T-helper 1 cell treated with Interleukin-12 subunit alpha and Interleukin-12 subunit beta and Interleukin-4 antibody, amounts not matched to agents 30 ng/mL and 1 ng/mL, for 36 hours (primary cell): ENCODE measurements around the gene HTR1E. TPM values are rescaled to one million over a fixed set of nuclear protein-coding genes. Genes with fewer than 3 reads are reported as not detected.
"Not testable (repeated sequence)": the region's sequence is repeated elsewhere in the genome, so short reads cannot be mapped to it uniquely, and the experiment has no call there.

Source experiments
- intact Hi-C: fragments of 100-400 bp; cut with micrococcal nuclease; formaldehyde crosslinking; loops from one replicate; pipeline ENCODE4 v1.15.1; 2024
- total RNA-seq: library from RNA; stranded (reverse); gene quantifications from 2 replicates; pipeline ENCODE4 v1.2.3, GENCODE V29; 2022

Gene HTR1E
- total RNA-seq, 1 donor from 2014 or later, result not detected

DNA sequence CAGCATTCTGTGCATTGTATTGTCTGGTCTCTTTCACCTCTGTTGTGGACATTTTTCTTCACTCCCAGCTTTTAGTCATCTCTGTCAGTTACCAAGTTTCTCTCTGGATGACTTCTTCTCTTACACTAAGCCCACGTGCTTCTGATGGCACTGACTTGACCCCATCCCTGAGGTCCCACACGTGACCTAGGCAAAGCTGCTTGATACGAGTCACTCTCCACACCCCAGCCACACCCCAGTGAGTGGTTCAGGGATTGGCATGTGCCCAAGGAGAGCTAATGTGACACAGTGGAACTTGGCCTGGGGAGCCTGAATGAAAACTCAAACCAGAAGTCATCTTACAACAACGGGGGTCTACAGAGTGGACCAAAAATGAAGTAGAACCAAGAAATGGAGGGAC is 32.2 kb downstream of the HTR1E start:
- intact Hi-C loops, result no loop called here

DNA sequence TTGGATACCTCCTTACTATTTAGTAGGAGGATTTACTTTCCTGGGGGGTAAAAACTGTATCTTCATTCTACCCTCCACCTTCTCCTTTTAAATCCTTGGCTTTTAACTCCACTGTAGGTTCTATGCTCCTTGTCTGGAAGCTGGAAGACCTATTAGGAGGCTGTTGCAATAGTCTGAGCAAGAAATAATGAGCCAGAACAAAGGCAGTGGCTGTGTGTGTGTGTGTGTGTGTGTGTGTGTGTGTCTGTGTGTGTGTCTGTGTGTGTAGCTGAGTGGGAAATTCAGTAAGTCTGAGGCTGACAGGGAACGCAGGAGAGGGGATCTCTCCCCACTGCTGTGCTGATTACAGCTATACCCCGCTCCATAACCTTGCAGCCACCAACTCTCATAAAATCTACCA is 35.8 kb downstream of the HTR1E start:
- intact Hi-C loops, result no loop called here

DNA sequence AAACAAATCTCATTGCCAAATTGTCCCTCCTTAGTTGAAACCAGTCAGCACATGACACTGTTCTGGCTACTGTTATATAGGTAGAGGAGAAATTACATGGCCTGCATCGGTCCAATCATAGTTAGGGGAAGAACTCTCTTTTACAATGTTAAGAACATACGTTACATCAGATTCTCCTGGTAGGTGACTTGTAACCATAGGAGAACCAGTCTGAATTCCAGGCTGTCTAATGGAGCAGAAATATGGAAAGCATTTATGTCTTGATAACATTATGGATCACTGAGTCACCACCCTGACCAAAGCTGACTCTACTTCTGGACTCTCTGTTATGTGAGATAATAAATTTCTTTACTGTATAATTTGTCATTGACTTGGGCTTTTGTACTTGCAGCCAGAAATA is 40.9 kb downstream of the HTR1E start:
- intact Hi-C loops, result no loop called here

DNA sequence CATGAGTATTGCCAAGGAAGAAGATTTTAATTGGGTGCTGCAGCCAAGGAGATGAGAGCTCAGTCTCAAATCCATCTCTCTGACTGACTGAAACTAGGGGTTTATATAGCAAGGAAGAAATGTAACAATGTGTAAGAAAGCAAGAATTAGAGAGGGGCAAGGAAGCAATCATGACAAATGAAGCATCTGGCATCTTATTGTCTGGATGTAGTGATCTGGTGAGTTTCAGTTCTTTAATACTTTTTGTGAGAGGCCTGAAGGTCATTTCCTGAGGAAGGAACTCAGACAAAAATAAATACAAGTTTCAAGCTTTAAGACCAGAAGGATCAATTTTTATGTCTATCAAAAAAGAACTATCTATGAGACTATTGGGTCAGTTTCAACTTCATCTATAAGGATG is 64.2 kb downstream of the HTR1E start:
- intact Hi-C loops, result no loop called here

DNA sequence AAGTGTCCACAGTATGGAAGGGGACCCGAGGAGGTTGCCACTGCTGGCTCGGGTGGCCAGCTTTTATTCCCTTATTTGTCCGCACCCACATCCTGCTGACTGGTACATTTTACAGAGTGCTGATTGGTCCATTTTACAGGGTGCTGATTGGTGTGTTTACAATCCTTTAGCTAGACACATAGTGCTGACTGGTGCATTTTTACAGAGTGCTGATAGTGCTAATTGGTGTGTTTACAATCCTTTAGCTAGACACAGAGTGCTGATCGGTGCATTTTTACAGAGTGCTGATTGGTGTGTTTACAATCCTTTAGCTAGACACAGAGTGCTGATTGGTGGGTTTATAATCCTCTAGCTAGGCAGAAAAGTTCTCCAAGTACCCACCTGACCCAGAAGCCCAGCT is 65.1 kb downstream of the HTR1E start:
- intact Hi-C loops, result not testable (repeated sequence)

DNA sequence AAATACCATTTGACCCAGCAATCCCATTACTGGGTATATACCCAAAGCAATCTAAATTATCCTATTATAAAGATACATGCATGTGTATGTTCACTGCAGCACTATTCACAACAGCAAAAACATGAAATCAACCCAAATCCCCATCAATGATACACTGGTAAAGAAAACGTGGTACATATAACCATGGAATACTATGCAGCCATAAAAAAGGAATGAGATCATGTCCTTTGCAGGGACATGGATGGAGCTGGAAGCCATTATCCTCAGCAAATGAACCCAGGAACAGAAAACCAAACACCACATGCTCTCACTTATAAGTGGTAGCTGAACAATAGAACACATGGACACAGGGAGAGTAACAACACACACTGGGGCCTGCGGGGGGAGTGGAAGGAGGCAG is 69.2 kb downstream of the HTR1E start:
- intact Hi-C loops, result not testable (repeated sequence)

DNA sequence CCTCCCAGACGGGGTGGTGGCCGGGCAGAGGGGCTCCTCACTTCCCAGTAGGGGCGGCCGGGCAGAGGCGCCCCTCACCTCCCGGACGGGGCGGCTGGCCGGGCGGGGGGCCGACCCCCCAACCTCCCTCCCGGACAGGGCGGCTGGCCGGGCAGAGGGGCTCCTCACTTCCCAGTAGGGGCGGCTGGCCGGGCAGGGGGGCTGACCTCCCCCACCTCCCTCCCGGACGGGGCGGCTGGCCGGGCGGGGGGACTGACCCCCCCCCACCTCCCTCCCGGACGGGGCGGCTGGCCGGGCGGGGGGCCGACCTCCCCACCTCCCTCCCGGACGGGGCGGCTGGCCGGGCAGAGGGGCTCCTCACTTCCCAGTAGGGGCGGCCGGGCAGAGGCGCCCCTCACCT is 72.3 kb downstream of the HTR1E start:
- intact Hi-C loops, result not testable (repeated sequence)

DNA sequence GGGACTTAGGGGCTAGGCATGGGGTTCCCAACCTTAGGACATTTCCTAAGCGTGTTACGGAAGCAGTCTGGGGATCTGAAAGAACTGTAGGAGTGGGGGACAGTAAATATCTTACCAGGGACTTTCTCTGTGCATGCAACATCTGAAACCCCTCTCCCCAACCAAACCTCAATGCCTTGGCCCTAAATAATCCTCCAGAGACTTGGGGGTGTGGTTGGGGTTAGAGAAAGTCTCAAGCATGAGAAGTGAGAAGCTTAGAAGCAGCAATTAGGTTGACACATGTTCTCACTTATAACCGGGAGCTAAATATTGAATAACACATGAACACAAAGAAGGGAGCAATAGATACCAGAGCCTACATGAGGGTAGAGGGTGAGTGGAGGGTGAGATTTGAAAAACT is 74.7 kb downstream of the HTR1E start:
- intact Hi-C loops, result no loop called here

DNA sequence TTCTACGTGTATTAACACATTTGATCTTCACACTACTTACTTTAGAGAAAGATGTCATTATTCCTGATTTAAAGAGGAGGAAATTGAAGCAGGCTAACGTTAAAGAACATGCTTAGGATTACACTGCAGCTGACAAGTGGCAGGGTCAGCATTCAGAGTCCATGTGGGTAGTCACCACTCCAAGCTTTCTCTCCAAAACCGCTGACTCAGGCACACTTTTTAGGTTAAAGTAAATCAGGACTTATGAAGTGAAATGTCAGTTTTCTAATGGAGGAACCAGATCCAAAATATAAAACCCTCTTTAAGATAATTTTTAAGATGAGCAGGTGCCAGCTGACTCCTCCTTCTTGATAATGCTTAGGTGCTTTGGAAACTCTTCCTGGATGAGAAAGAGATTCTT is 75.4 kb downstream of the HTR1E start:
- intact Hi-C loops, result no loop called here

DNA sequence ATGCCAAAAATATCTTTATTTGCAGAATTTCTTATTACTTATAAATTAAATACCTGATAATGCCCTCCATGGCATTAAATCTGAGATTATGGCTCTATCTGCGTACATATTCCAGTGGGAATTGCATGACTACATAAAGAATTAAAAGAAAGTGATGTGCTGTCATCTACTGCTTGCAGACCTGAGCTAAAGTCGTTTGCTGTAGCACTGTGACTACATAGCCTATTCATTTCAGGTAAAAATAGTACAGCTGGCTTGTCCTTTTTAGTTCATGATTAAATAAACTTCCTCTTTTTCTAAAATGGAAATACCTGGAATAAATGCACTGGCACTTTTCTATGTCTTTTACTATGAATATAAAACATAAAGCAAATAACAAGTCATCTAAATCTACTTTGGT is 79.4 kb downstream of the HTR1E start:
- intact Hi-C loops, result no loop called here

DNA sequence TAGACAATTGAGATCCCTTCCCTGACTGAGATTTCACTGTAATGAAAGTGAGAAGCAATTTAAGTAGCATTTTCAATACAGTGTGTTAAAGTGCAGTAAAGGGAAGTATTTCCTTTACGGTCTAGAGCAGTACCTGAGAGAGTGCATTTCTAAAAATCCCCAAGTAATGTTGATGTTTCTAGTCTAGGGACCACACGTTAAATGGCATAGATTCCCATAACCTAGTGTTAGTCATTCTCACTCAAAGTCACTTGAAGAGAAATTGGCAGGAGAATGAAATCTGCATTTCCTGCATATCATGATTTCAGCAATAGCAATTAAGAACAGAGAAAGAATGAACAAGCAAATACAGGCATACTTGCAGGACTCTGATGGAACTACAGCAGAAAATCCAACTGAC is 89.7 kb downstream of the HTR1E start:
- intact Hi-C loops, result no loop called here

DNA sequence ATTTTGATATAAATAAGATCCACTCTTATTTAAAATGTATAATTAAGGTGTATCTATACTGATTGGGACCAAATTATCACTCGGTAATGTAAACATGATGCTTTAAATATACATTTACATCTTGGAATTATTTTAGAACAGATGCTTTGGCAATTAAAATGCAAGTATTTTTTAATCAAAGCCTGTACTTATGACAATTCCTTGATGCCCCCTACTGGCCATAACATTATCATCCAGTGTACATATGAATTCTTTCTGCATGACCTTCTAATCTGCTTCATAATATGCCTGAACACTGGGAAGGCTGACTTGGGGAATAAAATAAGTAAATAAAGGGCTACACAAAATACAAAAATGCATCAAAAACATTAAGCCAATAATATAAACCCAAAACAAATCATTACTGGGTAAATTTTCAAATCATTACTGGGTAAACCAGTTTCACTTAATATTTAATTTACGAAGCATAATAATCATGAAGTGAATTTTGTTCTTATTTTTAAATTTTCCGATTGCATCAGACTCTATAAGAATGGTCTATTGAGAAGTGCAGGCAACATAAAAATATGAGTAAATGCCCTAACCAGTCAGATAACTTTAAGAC is 92.5 kb downstream of the HTR1E start:
- intact Hi-C loops, result no loop called here

DNA sequence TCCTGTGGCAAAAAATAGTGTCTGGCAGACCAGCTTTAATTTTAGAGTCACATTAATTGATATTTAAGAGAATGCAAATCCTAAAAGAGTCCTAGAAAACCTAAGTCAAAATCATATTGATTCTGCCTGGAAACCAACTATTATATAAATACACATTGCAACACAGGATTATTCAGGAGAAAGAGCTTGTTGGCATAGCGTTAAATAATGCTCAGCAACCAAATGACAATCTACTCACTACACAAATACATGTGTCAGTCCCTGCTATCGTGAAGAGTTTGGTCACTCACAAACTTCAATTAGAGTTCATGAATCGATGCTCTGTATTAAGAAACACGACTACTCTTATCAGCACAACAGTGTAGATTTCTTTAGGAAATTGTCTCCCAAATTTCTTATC is 103.4 kb downstream of the HTR1E start:
- intact Hi-C loops, result no loop called here

DNA sequence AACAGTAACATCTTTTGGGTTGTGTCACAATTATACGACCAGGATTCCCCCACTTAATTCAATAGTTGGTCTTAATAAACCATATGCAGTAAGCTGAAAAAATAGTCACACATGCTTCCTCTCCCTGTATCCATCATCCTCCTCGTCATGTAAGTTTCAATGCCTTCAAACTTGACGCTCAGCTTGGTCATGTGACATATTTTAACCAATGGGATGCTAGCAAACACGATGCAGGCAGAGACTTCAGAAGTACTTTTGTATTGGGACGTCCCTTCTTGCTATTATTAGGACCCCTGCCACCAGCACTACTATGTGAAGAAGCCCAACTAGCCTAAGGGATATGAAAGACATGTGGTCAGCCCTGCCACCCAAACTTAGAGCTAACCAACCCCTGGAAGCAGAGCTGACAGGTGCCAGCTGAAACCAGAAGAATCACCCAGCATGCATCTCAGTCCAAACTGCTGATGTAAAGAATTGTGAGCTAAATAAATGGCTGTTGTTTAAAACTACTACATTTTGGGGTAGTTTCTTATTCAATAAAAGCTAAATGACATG is 108.3 kb downstream of the HTR1E start:
- intact Hi-C loops, result no loop called here

DNA sequence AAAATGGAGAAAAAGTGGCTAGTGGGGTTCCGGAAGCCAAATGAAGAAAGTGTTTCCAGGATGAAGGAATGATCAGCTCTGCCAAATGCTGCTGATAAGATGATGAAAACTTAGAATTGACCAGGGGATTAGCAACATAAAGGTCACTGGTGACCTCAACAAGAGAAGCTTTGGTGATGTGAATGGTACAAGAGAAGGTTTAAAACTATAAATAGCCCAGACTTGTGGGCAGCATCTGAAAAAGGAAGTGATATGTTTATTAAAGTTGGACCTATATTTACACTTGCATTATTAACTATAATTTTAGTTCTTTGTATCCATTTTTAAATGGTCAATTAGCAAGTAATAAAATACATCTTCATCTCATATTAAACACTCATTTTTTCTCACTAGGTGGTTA is 112.5 kb downstream of the HTR1E start:
- intact Hi-C loops, result no loop called here

DNA sequence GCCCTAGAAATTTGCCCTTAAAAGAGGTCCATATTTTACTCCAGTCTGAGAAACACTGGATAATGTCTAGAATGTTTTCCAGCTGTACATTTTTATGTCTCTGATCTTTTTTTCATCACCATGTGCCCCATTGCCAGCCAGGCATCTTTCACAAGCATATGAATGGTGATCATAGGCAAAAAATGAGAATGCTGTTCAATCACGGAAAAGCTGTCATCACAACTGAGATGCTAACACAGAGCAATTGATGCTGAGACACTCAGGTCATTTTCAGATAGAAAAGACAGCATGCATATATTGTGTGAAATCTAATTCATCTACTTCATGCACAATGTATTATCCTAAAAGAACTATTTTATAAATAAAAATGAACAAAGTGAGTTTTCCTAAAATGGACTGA is 116.0 kb downstream of the HTR1E start:
- intact Hi-C loops, result no loop called here

DNA sequence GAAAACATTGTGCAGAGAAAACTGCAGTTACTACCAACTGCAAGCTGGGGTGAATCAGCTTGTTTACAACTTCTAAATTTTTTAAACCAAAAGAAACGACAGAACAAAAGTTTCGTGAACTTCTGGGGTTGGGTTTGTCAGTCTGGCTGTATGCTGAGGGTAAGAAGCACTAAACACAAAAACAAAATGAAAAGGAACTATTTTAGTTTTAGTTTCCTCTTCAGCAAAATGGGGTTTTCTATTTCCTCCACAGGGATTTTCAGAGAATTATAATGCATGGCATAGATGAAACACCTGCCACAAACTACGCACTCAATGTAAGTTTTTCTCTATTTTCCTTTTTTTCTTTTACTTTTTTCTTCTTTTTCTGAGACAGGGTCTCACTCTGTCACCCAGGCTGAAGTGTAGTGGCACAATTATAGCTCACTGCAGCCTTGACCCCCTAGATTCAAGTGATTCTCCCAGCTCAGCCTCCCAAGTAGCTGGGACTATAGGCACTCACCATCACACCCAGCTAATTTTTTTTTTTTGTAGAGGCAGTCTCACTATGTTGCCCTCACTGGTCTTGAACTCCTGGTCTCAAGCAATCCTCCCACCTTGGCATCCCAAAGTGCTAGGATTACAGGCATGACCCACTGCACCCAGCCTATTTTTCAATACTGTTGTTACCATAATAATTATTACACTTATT is 117.0 kb downstream of the HTR1E start:
- intact Hi-C loops, result no loop called here

DNA sequence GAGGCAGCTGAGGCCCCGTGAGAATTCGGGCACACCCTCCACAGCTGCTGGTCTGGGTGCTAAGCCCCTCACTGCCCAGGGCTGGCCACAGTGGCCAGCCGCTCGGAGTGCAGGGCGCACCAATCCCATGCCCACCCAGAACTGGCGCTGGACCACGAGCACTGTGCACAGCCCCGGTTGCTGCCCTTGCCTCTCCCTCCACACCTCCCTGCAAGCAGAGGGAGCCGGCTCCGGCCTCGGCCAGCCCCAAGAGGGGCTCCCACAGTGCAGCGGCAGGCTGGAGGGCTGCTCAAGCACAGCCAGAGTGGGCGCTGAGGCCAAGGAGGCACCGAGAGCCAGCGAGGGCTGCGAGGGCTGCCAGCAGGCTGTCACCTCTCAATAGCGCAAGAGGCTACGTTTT is 122.6 kb downstream of the HTR1E start:
- intact Hi-C loops, result no loop called here

DNA sequence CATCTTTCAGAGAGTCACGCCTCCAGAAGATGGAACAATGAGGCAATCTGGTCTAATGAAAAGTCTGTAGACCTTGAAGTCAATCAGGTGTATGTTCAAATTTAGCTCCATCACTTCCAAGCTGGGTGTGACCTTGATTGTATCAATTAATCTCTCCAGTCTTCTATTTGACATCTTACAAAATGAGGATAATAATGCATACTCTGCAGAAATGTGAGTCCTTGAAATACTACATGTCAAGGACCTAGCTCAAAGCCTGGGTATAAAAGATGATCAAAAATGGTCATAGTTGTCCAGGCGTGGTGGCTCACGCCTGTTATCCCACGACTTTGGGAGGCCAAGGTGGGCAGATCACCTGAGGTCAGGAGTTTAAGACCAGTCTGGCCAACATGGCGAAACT is 127.8 kb downstream of the HTR1E start:
- intact Hi-C loops, result loop anchor here (5.0 kb wide), 1 partner anchor 1717 kb away; no protein-coding TSS in a partner anchor
